Smooth muscle cell of the brain vasculature (primary cell): ENCODE data around the gene TREH.
"Not testable (repeated sequence)": the region's sequence is repeated elsewhere in the genome, so short reads cannot be mapped to it uniquely, and the experiment has no call there.

ENCODE experiments used
- DNase-seq: peaks from one replicate; pipeline ENCODE4 v3.0.0-alpha.2; 2012; ENCODE audit warnings: low read depth, low spot score

The TREH gene

GRCh38 chr11:118679483-118679882 is at the start of gene TREH:
Gene TREH, minus strand, starts transcription at chr11:118679650. Its CDS starts 23 bp downstream, at chr11:118679627.
- no peak for DNase-seq

DNA sequence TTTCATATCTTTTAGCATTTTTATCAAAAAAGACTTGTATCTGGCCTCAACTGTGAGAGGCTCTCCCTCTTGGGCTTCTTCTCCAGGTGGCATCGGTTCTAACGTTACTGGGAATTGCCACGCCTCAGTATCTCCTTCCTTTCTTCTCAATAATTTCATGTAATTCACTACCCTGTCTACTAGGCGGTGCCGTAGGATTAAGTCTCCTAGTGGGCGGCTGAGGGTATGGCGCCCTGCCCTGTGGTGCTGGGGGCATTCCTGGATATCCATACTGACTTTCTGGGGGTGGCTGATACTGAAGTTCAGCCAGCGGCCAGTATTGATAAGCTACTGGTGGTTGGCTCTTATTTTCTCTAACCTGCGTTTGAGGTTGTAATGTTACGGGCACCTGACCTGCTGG is 48.7 kb upstream of the TREH start:
- not testable (repeated sequence) for DNase-seq

DNA sequence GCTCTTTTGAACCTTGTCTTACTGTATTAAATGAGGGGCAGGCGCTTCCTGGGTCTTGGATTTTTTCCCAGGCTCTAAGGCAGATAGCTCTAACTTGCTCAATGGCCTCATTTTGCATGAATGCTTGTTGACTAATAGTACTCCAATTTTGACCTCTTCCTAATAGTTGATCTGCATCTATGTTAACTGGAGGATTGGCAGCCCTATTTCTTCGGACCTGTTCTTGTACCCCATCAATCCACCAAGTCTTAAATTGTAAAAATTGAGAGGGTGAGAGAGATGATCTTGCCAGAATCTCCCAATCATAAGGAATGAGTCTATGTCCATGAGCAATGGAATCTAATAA is 48.2 kb upstream of the TREH start:
- not testable (repeated sequence) for DNase-seq

DNA sequence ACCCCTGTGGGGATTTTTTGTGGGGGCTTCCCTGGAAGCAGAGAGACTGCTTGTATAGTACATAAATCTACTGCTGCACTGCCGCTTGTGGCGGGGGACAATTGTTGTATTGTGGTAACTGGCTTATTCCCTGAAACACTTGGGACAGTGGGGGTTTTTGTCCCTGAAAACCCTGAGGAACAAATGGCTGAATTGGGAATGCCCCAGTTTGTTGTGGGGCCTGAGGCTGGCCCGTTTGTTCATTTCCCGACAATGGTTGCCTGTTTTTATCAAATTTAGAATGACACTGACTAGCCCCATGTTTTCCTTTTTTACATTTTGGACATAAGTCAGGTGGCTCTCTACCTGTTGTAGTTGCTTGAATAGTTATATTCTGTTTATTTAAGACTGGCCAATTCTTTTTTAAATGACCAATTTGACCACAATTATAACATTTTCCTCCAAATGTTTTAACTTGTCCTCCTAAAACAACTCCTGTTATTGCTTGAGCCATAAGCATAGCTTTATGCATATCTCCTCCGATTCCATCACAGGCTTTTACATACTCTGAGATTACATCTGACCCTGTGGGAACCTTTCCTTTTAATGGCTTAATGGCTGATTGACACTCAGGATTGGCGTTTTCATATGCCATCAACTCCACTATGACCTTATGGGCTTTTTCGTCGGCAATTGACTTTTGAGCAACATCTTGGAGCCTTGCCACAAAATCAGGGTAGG is 47.7 kb upstream of the TREH start:
- DNase-seq = not testable (repeated sequence)

- not testable (repeated sequence) for DNase-seq
Measured at GRCh38 chr11:118721478-118722015, 42.1 kb upstream of the TREH start.

- not testable (repeated sequence) for DNase-seq
Measured at GRCh38 chr11:118720740-118721139, 41.3 kb upstream of the TREH start.

- DNase-seq = not testable (repeated sequence)
Measured at GRCh38 chr11:118720078-118720477, 40.6 kb upstream of the TREH start.

DNA sequence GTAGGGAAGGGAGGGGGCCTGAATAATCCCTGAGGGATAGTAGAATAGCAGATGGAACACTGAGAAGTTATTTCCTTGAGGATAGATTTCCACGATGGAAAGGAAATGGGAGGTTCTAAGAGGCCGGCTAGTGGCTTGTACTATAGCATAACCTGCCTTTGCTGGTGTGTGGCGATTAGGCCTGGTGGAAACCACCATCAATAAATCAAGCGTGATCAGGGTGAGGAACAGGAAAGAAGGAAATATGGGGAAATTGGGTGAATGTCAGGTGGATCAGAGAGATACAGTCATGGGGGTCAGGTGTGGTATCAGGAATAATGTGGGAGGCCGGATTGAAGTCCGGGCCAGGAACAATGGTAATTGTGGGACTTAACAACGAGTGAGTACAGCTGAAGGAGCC is 39.1 kb upstream of the TREH start:
- not testable (repeated sequence) for DNase-seq

GRCh38 chr11:118717733-118718132 is 38.3 kb upstream of the TREH start:
- DNase-seq = not testable (repeated sequence)

DNA sequence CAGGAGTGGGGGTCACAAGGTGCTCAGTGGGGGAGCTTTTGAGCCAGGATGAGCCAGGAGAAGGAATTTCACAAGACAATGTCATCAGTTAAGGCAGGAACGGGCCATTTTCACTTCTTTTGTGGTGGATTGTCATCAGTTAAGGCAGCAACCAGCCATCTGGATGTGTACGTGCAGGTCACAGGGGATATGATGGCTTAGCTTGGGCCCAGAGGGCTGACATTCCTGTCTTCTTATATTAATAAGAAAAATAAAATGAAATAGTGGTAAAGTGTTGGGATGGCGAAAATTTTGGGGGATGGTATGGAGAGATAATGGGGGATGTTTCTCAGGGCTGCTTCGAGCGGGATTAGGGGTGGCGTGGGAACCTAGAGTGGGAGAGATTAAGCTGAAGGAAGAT is 37.8 kb upstream of the TREH start:
- not testable (repeated sequence) for DNase-seq

DNA sequence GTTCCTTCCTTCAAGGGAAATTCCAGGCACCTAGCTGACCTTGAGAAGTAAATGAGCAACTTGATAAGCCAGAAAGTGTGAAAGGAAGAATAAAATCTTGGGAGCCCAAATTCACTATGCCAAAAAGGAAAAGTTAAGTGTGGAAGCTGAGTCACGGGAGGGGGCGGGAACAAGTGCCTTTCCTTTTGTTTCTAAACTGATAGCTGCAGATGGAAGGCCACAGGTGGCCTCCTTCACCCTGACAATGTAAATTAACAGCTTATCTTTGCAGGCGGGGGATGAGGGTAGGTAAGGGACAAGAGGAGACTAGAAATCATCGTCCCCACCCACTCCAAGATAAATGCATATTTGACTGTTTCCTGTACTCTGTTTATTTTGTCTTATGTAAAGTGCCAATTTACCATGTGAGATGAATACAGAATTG is 36.4 kb upstream of the TREH start:
- DNase-seq = no peak

DNA sequence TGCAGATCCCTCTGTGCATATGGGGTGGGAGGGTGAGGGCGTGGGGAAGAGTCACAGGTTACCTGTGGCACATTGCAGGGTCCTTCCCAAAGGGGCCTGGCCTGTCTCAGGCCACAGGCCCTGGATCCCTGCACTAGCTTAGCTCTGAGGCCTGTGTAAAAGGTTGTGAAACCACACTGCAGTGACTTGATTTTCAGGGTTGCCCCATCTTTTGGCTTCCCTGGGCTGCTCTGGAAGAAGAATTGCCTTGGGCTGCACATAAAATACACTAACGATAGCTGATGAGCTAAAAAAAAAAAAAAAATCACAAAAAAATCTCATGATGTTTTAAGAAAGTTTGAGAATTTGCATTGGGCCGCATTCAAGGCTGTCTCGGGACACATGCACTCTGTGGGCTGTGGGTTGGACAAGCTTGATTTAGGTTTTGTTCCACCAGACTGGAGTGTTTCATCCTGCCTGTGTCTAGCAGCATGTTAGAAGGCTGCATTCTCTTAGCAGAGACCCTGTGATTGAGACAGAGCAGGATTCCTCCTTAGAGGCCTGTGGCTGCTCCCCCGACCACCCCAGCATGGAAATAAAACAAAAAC is 35.9 kb upstream of the TREH start:
- DNase-seq = no peak

- DNase-seq = no peak
Measured at GRCh38 chr11:118714816-118715215, 35.4 kb upstream of the TREH start.

DNA sequence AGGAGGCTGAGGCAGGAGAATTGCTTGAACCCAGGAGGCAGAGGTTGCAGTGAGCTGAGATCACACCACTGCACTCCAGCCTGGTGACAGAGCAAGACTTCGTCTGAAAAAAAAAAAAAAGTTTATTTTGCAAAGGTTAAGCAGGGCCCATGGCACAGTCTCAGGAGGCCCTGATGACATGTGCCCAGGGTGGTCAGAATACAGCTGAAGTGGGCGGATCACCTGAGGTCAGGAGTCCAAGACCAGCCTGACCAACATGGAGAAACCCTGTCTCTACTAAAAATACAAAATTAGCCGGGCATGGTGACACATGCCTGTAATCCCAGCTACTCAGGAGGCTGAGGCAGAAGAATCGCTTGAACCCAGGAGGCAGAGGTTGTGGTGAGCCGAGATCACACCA is 35.0 kb upstream of the TREH start:
- DNase-seq = not testable (repeated sequence)

- DNase-seq = no peak
Measured at GRCh38 chr11:118708296-118708695, 28.8 kb upstream of the TREH start.

- DNase-seq = no peak
Measured at GRCh38 chr11:118706546-118706825, 27.0 kb upstream of the TREH start.

DNA sequence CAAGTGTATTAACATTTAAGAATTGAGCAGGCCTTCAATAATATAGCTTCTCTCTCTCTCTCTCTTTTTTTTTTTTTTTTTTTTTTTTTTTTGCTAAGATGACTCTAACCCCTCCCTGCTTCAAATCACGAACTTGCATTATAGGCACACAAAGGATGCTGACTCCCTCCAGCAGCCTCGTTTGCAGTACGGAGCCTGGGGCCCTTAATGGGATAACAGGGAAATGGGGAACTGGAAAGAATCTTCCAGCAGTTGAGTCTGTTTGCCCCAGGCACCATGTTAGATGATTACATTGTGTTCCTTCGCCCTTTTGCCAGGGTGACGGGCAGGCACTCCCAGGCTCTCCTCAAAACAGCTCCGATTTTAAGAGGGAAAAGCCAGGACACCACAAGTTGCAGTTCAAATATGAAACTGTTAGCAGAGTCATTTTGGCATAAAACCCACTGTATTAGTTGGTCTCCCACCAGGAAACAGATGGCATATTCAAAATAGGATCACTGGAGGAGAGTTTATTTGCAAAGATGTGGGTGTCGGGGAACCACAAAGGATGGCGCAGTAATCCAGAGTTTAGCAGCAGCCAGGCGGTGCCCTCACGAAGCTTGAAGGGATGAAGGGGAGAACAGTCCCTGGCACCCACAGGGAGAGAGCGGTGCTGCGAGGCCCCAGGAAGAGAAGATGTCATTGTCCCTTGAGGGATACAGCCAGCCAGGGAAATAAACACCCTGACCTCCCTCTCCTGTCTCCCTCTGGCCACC is 26.5 kb upstream of the TREH start:
- no peak for DNase-seq

DNA sequence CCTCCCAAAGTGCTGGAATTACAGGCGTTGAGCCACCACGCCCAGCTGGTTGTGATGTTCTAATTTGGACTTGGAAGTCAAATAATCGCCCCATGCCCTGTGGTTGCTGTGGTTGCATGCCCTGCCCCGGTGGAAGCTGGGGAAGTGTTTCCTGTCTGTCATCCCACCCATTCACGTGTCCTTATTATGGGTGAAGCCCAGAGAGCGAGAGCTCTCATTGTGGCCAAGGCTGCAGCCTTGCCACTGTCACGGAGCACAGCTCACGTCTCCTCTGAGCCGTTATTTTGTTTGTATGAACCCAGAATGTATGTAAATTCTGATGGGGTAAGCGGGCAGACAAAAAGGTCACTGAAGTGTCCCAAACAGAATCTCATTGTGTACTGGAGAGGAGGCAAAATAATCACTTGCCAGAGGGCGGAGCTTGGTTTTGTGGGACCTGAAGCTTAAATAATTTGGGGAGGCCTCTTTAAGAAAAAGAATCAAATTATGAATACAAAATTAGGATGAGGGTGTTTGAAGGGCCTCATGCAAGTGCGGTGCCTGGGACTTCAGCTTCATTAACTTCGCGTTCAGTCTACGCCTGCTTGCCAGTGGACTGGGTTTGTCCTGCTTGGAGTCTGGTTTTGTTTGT is 25.8 kb upstream of the TREH start:
- DNase-seq = no peak

- no peak for DNase-seq
Measured at GRCh38 chr11:118703563-118704106, 24.2 kb upstream of the TREH start.

DNA sequence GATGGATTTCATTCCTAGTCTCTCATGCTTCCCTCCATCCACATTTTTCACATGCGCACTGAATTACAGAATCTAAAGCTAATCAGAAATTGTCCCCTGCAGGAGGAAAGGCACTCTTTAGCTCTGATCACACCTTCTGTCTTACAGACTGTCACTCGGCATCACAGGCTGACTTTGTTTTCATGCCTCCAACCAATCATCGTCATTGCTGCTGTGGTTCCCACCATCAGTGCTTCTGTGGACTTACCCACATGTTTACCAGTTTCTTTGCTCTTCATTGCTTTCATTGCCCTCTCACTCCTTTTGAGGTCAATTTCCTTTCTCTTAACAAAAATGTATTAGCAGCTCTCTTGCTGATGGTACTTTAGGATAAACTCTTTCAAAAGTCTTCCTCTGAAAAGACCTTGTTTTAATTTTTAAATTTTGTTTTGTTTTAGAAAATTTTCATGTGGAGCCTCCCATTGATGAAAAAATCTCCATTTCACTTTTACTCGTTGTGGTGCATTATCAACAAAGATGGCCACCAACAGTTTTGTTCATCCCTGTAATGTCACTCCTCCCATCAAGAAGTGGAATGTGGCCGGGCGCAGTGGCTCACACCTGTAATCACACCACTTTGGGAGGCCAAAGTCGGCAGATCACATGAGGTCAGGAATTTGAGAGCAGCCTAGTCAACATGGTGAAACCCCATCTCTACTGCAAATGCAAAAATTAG is 20.2 kb upstream of the TREH start:
- DNase-seq = no peak

GRCh38 chr11:118697346-118697745 is 17.9 kb upstream of the TREH start:
- DNase-seq = no peak
